Measurements from ENCODE around the gene TNFRSF9.

GRCh38 chr1:7943251-7943650 is 2.6 kb upstream of the TNFRSF9 start:
- no peak for TF ChIP-seq CTCF (IDR thresholded peaks at IDR 0.05)
- TF ChIP-seq POLR2A (IDR thresholded peaks at IDR 0.05), result no peak
